ENCODE data around the gene EPYC. TPM values are rescaled to one million over a fixed set of nuclear protein-coding genes. Genes with fewer than 3 reads are reported as not detected.

Gene EPYC
- total and polyA plus RNA-seq, 2 of the 4 experiments (the other 2 are of a cell fraction) = not detected

GRCh38 chr12:90965204-90965603 lies 39.6 kb downstream of the EPYC start:
- no peak for ATAC-seq (ENCODE audit: low read depth)
- no peak overlapping the region for H3K23ac ChIP-seq (ENCODE audit: low read depth, low read length)
- no peak overlapping the region for H3K4ac ChIP-seq (ENCODE audit: low read depth, low read length)
- TF ChIP-seq FOS (IDR thresholded peaks at IDR 0.05; ENCODE audit: low read depth, low read length) (no peak), MXI1 (IDR thresholded peaks at IDR 0.05; ENCODE audit: borderline replicate concordance, low read depth, low read length) (no peak), MAFK (IDR thresholded peaks at IDR 0.05; ENCODE audit: low read depth, low read length) (no peak), RAD21 (IDR thresholded peaks at IDR 0.05; ENCODE audit: low read length) (no peak), NFE2L2 (IDR thresholded peaks at IDR 0.05; ENCODE audit: low read depth, low read length) (peak; percentile 72), SMC3 (IDR thresholded peaks at IDR 0.05; ENCODE audit: low read depth, low read length) (no peak)
- CTCF ChIA-PET = no interaction called here
- H2AFZ ChIP-seq (replicated peaks; ENCODE audit: low read length, poor library complexity) = no peak overlapping the region
- in situ Hi-C loops (cut with MboI; ENCODE audit: low sequenced_read_pairs) (loop anchor here (25.0 kb wide), 1 partner anchor 1672 kb away; no protein-coding TSS in a partner anchor), intact Hi-C loops (cut with micrococcal nuclease) (no loop called here), dilution Hi-C loops (cut with HindIII; ENCODE audit: low sequenced_read_pairs, unreplicated experiment) (no loop called here)
- no peak overlapping the region for H4K91ac ChIP-seq (ENCODE audit: insufficient read depth, low read depth, low read length)
- H2BK120ac ChIP-seq (ENCODE audit: low read depth, low read length) = no peak overlapping the region
- H3K4me3 ChIP-seq (ENCODE audit: insufficient read depth, low read depth, low read length) = no peak overlapping the region
- no peak for DNase-seq
- H4K8ac ChIP-seq (ENCODE audit: low read depth in 2 of 2, low read length in 2 of 2) = no peak overlapping the region
- no peaks in the 10 kb centered on the region for H3K9me3 ChIP-seq (ENCODE audit: control insufficient read depth, insufficient read depth, low read length)
- no peak overlapping the region for H3K27ac ChIP-seq (ENCODE audit: insufficient read depth, low read length)
- H3K4me2 ChIP-seq (ENCODE audit: low read depth, low read length) = no peak overlapping the region
- H3K4me1 ChIP-seq (ENCODE audit: control insufficient read depth, insufficient read depth, low read length) = peaks cover 1% of the 10 kb centered on the region; the same call in 1 of the 2 replicates
- no peaks in the 10 kb centered on the region for H4K20me1 ChIP-seq (ENCODE audit: insufficient read depth, low read length)
- POLR2A ChIA-PET (ENCODE audit: unreplicated experiment) = no interaction called here
- BruUV-seq (replicated peaks) = no TSS peak
- H3K79me1 ChIP-seq (ENCODE audit: low read depth in 1 of 2, low read length in 2 of 2) = no peaks in the 10 kb centered on the region
- H3K36me3 ChIP-seq (ENCODE audit: control insufficient read depth, insufficient read depth, low read length) = no peaks in the 10 kb centered on the region
- no CpG with 5 or more reads among the region's 2 CpGs for WGBS, 2 experiments (ENCODE audit: extremely low coverage in 2 of 2, insufficient read length in 1 of 2)
- H2BK15ac ChIP-seq (ENCODE audit: low read depth, low read length) = no peak overlapping the region
- no peak overlapping the region for H2AK9ac ChIP-seq (replicated peaks; ENCODE audit: low read depth, low read length, poor library complexity)
- H3K9me1 ChIP-seq (ENCODE audit: insufficient read depth, low read length) = no peaks in the 10 kb centered on the region
- H3K18ac ChIP-seq (ENCODE audit: low read depth, low read length) = no peak overlapping the region
- H4K5ac ChIP-seq (ENCODE audit: low read depth, low read length) = no peak overlapping the region
- H2BK5ac ChIP-seq (ENCODE audit: low read depth, low read length, poor library complexity, severe bottlenecking) = no peak overlapping the region
- H3K14ac ChIP-seq (replicated peaks; ENCODE audit: low read depth, low read length) = no peak overlapping the region
- no peaks in the 10 kb centered on the region for H3K27me3 ChIP-seq (ENCODE audit: control insufficient read depth, insufficient read depth, low read length)
- H3K56ac ChIP-seq (ENCODE audit: extremely low read depth, insufficient read depth, low read length) = no peak overlapping the region
- H2AK5ac ChIP-seq (ENCODE audit: low read depth, low read length) = no peak overlapping the region
- no peak overlapping the region for H3K9ac ChIP-seq (ENCODE audit: low read depth, low read length)
- no peak overlapping the region for H2BK20ac ChIP-seq (ENCODE audit: low read depth, low read length)

Measured in IMR-90 (cell line).